ENCODE measurements around the gene SPATS2L.

DNA sequence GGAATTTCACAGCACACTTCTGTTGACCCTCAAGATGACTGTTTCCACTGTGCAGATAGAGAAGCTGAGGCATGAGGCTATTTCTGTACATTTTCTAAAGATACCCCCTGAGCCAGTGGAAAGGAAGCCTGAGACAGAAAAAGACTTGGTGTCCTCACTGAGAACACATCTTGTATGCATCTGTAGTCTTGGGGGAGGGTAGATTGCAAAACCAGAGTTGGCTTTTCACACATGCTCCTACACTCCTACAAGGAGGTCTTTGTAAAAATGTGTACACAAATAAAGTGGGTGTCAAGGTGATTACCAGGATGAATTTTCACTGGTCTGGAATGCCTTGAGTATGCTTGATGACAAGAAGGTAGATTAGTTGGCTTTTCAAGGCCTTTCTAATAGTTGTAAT lies 105.3 kb downstream of the SPATS2L start:
- TF ChIP-seq USF1 (IDR thresholded peaks at IDR 0.05) = no peak
- TF ChIP-seq FOXM1 (IDR thresholded peaks at IDR 0.05; ENCODE audit: borderline replicate concordance, low read depth) = no peak
- TF ChIP-seq TAF1 (IDR thresholded peaks at IDR 0.05; ENCODE audit: low read depth) = no peak
- TF ChIP-seq, protein P1, sequence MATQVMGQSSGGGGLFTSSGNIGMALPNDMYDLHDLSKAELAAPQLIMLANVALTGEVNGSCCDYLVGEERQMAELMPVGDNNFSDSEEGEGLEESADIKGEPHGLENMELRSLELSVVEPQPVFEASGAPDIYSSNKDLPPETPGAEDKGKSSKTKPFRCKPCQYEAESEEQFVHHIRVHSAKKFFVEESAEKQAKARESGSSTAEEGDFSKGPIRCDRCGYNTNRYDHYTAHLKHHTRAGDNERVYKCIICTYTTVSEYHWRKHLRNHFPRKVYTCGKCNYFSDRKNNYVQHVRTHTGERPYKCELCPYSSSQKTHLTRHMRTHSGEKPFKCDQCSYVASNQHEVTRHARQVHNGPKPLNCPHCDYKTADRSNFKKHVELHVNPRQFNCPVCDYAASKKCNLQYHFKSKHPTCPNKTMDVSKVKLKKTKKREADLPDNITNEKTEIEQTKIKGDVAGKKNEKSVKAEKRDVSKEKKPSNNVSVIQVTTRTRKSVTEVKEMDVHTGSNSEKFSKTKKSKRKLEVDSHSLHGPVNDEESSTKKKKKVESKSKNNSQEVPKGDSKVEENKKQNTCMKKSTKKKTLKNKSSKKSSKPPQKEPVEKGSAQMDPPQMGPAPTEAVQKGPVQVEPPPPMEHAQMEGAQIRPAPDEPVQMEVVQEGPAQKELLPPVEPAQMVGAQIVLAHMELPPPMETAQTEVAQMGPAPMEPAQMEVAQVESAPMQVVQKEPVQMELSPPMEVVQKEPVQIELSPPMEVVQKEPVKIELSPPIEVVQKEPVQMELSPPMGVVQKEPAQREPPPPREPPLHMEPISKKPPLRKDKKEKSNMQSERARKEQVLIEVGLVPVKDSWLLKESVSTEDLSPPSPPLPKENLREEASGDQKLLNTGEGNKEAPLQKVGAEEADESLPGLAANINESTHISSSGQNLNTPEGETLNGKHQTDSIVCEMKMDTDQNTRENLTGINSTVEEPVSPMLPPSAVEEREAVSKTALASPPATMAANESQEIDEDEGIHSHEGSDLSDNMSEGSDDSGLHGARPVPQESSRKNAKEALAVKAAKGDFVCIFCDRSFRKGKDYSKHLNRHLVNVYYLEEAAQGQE (IDR thresholded peaks at IDR 0.05; ENCODE audit: low read depth) = no peak
- TF ChIP-seq EGR1 (IDR thresholded peaks at IDR 0.05) = no peak
- no peak for TF ChIP-seq ZBTB7A (IDR thresholded peaks at IDR 0.05; ENCODE audit: low read depth)
- TF ChIP-seq EP300 (IDR thresholded peaks at IDR 0.05; ENCODE audit: borderline replicate concordance) = no peak
- TF ChIP-seq CEBPB (IDR thresholded peaks at IDR 0.05) = no peak
- no peak for TF ChIP-seq MAX (IDR thresholded peaks at IDR 0.05)
- no peak for TF ChIP-seq NFIC (IDR thresholded peaks at IDR 0.05)
- no peak for TF ChIP-seq CREB1 (IDR thresholded peaks at IDR 0.05; ENCODE audit: low read depth)
- TF ChIP-seq TCF12 (IDR thresholded peaks at IDR 0.05; ENCODE audit: low read depth) = no peak
- no peak for TF ChIP-seq TEAD4 (IDR thresholded peaks at IDR 0.05)
- TF ChIP-seq RAD21 (IDR thresholded peaks at IDR 0.05; ENCODE audit: low read depth) = no peak

Measured in Ishikawa (cell line).